ENCODE measurements around the gene VEPH1. TPM values are rescaled to one million over a fixed set of nuclear protein-coding genes. Genes with fewer than 3 reads are reported as not detected.
A peak's percentile ranks its signal among the peaks of the same experiment; 100 is the strongest.

VEPH1 gene
- total and polyA plus RNA-seq, 9 of the 15 experiments (the other 6 are each of a cell fraction or from before 2014, with no cell fraction given), result 4.5 to 15.6 (median 5.8) TPM

DNA sequence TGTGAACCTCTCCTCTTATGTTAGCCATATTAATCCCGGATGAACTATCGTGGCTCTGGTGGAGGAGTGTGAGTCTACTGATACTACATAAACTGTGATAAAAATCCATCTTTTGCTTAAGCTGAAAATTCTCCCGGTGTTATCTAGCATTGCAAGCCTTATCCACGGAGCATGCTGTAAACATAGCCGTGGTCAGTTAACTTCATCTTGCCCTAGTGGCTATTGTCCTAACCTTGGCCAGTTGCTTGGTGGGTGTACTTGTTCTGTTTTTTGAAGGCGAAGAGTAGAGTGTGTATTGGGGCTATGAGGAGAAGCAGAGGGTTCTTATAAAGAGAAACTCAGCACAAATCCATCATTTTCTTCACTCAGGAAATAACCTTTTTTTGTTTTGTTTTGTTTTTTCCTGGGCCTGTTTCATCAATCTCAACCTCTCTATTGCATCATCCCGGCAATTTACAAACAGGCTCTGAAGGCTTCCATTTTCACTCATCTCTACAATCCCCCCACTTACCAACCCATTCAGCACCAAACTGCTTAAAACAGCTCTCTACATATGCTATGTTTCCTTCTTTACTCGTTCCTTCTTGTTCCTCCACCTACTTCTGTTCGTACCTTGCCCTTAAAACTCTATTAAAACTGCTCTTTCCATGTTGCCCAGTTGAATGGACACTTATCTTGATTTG, 202.1 kb downstream of the VEPH1 start (continued):
- peak in 1 of 2 experiments; percentile 45; a peak in 1 of 4 replicates for TF ChIP-seq FOXA3 (CRISPR knock-in tag; conservative IDR thresholded peaks at IDR 0.05 in 1 of 2, IDR thresholded peaks at IDR 0.05 in 1 of 2)
- TF ChIP-seq, protein P1, sequence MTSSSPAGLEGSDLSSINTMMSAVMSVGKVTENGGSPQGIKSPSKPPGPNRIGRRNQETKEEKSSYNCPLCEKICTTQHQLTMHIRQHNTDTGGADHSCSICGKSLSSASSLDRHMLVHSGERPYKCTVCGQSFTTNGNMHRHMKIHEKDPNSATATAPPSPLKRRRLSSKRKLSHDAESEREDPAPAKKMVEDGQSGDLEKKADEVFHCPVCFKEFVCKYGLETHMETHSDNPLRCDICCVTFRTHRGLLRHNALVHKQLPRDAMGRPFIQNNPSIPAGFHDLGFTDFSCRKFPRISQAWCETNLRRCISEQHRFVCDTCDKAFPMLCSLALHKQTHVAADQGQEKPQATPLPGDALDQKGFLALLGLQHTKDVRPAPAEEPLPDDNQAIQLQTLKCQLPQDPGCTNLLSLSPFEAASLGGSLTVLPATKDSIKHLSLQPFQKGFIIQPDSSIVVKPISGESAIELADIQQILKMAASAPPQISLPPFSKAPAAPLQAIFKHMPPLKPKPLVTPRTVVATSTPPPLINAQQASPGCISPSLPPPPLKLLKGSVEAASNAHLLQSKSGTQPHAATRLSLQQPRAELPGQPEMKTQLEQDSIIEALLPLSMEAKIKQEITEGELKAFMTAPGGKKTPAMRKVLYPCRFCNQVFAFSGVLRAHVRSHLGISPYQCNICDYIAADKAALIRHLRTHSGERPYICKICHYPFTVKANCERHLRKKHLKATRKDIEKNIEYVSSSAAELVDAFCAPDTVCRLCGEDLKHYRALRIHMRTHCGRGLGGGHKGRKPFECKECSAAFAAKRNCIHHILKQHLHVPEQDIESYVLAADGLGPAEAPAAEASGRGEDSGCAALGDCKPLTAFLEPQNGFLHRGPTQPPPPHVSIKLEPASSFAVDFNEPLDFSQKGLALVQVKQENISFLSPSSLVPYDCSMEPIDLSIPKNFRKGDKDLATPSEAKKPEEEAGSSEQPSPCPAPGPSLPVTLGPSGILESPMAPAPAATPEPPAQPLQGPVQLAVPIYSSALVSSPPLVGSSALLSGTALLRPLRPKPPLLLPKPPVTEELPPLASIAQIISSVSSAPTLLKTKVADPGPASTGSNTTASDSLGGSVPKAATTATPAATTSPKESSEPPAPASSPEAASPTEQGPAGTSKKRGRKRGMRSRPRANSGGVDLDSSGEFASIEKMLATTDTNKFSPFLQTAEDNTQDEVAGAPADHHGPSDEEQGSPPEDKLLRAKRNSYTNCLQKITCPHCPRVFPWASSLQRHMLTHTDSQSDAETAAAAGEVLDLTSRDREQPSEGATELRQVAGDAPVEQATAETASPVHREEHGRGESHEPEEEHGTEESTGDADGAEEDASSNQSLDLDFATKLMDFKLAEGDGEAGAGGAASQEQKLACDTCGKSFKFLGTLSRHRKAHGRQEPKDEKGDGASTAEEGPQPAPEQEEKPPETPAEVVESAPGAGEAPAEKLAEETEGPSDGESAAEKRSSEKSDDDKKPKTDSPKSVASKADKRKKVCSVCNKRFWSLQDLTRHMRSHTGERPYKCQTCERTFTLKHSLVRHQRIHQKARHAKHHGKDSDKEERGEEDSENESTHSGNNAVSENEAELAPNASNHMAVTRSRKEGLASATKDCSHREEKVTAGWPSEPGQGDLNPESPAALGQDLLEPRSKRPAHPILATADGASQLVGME (CRISPR knock-in tag; IDR thresholded peaks at IDR 0.05), result 0 out of 2 replicates have a peak, but pooled peaks have one; percentile 24
- no peak for TF ChIP-seq ILK (tag; IDR thresholded peaks at IDR 0.05; ENCODE audit: borderline replicate concordance, low read depth)
- no peak for TF ChIP-seq ID3 (CRISPR knock-in tag; IDR thresholded peaks at IDR 0.05)
- no peak for TF ChIP-seq ID3 (tag; IDR thresholded peaks at IDR 0.05)
- 0 out of 4 replicates have a peak, but pooled peaks of 1 of the 2 experiments have one; percentile 32 for TF ChIP-seq SRF (CRISPR knock-in tag; IDR thresholded peaks at IDR 0.05)
- peak; percentile 72 for TF ChIP-seq NCOR1 (IDR thresholded peaks at IDR 0.05)
- 0 out of 4 replicates have a peak, but pooled peaks of 1 of the 2 experiments have one; percentile 19 for TF ChIP-seq RAD21 (CRISPR knock-in tag; conservative IDR thresholded peaks at IDR 0.05 in 1 of 2, IDR thresholded peaks at IDR 0.05 in 1 of 2)
- TF ChIP-seq PHB (CRISPR knock-in tag; IDR thresholded peaks at IDR 0.05), result no peak
- TF ChIP-seq CTCFL (IDR thresholded peaks at IDR 0.05; ENCODE audit: borderline replicate concordance, insufficient read depth, low read depth, low read length, poor library complexity, severe bottlenecking), result no peak
- TF ChIP-seq, protein P2, sequence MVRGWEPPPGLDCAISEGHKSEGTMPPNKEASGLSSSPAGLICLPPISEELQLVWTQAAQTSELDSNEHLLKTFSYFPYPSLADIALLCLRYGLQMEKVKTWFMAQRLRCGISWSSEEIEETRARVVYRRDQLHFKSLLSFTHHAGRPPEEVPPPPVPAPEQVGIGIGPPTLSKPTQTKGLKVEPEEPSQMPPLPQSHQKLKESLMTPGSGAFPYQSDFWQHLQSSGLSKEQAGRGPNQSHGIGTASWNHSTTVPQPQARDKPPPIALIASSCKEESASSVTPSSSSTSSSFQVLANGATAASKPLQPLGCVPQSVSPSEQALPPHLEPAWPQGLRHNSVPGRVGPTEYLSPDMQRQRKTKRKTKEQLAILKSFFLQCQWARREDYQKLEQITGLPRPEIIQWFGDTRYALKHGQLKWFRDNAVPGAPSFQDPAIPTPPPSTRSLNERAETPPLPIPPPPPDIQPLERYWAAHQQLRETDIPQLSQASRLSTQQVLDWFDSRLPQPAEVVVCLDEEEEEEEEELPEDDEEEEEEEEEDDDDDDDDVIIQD (CRISPR knock-in tag; IDR thresholded peaks at IDR 0.05), result no peak
- TF ChIP-seq, protein P3, sequence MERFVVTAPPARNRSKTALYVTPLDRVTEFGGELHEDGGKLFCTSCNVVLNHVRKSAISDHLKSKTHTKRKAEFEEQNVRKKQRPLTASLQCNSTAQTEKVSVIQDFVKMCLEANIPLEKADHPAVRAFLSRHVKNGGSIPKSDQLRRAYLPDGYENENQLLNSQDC (CRISPR knock-in tag; IDR thresholded peaks at IDR 0.05), result no peak
- TF ChIP-seq ZNF134 (CRISPR knock-in tag; conservative IDR thresholded peaks at IDR 0.05), result 0 out of 2 replicates have a peak, but pooled peaks have one; percentile 23
- 0 out of 2 replicates have a peak, but pooled peaks have one; percentile 30 for TF ChIP-seq TCF15 (CRISPR knock-in tag; IDR thresholded peaks at IDR 0.05)
- TF ChIP-seq U2AF1 (optimal IDR thresholded peaks at IDR 0.05; ENCODE audit: low read depth, low read length), result no peak
